ENCODE data around the gene EPGN. TPM values are rescaled to one million over a fixed set of nuclear protein-coding genes. Genes with fewer than 3 reads are reported as not detected.

EPGN gene
- total and polyA plus RNA-seq, 2 donors (not counting 3 experiments of a cell fraction or from before 2014, with no cell fraction given), result 1.2 TPM; not detected in 1

- H3K4me2 ChIP-seq (ENCODE audit: insufficient read depth, low read length), result no peak overlapping the region
- TF ChIP-seq GATA2 (IDR thresholded peaks at IDR 0.05; ENCODE audit: insufficient read depth, insufficient read length, low read depth, low read length) (no peak), CTCF (IDR thresholded peaks at IDR 0.05; ENCODE audit: extremely low read depth in 1 of 2, insufficient read depth in 1 of 2, low read depth in 1 of 2, low read length in 2 of 2) (no peak), POLR2A (IDR thresholded peaks at IDR 0.05; ENCODE audit: low read depth, low read length) (no peak), JUN (IDR thresholded peaks at IDR 0.05; ENCODE audit: borderline replicate concordance, insufficient read depth, insufficient read length, low read depth) (no peak), EZH2 (IDR thresholded peaks at IDR 0.05; ENCODE audit: borderline replicate concordance, low read depth, low read length, severe bottlenecking) (no peak), POLR2AphosphoS5 (IDR thresholded peaks at IDR 0.05; ENCODE audit: insufficient read depth, low read depth, low read length) (no peak), MAX (IDR thresholded peaks at IDR 0.05; ENCODE audit: insufficient read depth, insufficient read length) (no peak), FOS (IDR thresholded peaks at IDR 0.05; ENCODE audit: borderline replicate concordance, insufficient read depth, low read length) (no peak), MYC (IDR thresholded peaks at IDR 0.05; ENCODE audit: low read depth, low read length) (no peak)
- BruUV-seq (replicated peaks), result no TSS peak
- ChIA-PET POLR2A (no interaction called here), CTCF (interaction anchor here (1.9 to 4.4 kb wide), 3 partner anchors 80 to 120 kb away, joined by 4 to 40 read pairs (median 39); no protein-coding TSS in a partner anchor)
- H3K9ac ChIP-seq (replicated peaks; ENCODE audit: extremely low read depth, insufficient read depth, low read length), result no peak overlapping the region
- no peaks in the 10 kb centered on the region for H3K36me3 ChIP-seq (ENCODE audit: control insufficient read depth in 2 of 2, extremely low read depth in 1 of 2, insufficient read depth in 2 of 2, low read length in 2 of 2)
- DNase-seq (ENCODE audit: low read depth, low spot score), result no peak
- dilution Hi-C loops (cut with MboI; ENCODE audit: extremely low pct_ligation_motif_present, low sequenced_read_pairs) (no loop called here), intact Hi-C loops (cut with micrococcal nuclease) (no loop called here)
- H3K9me3 ChIP-seq (replicated peaks; ENCODE audit: control insufficient read depth, insufficient read depth, low read length), result no peaks in the 10 kb centered on the region
- H2AFZ ChIP-seq (ENCODE audit: low read depth, low read length), result no peak overlapping the region
- no peaks in the 10 kb centered on the region for H3K27me3 ChIP-seq (ENCODE audit: control insufficient read depth in 2 of 2, insufficient read depth in 2 of 2, low read length in 2 of 2)
- no peaks in the 10 kb centered on the region for H3K79me2 ChIP-seq (ENCODE audit: control insufficient read depth, insufficient read depth, low read length)
- no peak overlapping the region for H3K4me3 ChIP-seq (replicated peaks in 1 of 3; ENCODE audit: insufficient read depth in 1 of 3, low read depth in 1 of 3, low read length in 3 of 3)
- no peaks in the 10 kb centered on the region for H4K20me1 ChIP-seq (replicated peaks; ENCODE audit: control insufficient read depth, extremely low read depth, insufficient read depth, low read length)
- no peaks in the 10 kb centered on the region for H3K9me1 ChIP-seq (replicated peaks; ENCODE audit: control insufficient read depth, extremely low read depth, insufficient read depth, low read length)
- no peak for FAIRE-seq
- H3K27ac ChIP-seq (ENCODE audit: insufficient read depth, low read depth, low read length), result no peak overlapping the region
- no peaks in the 10 kb centered on the region for H3K4me1 ChIP-seq (ENCODE audit: control insufficient read depth, extremely low read depth, insufficient read depth, low read length)
Observed at GRCh38 chr4:74309223-74309622, 953 bp downstream of the EPGN start.
